ENCODE results near the gene CSRNP3. TPM values are rescaled to one million over a fixed set of nuclear protein-coding genes. Genes with fewer than 3 reads are reported as not detected.

Gene CSRNP3
- total and polyA plus RNA-seq, 2 donors (not counting 3 experiments of a cell fraction or from before 2014, with no cell fraction given): not detected

- no peak overlapping the region for H2AFZ ChIP-seq (ENCODE audit: low read depth, low read length)
- H3K27ac ChIP-seq (ENCODE audit: insufficient read depth, low read depth, low read length): no peak overlapping the region
- H3K9me1 ChIP-seq (replicated peaks; ENCODE audit: control insufficient read depth, extremely low read depth, insufficient read depth, low read length): no peaks in the 10 kb centered on the region
- intact Hi-C loops (cut with micrococcal nuclease): no loop called here
- H3K79me2 ChIP-seq (ENCODE audit: control insufficient read depth, insufficient read depth, low read length): no peaks in the 10 kb centered on the region
- H3K27me3 ChIP-seq (ENCODE audit: control insufficient read depth in 2 of 2, insufficient read depth in 2 of 2, low read length in 2 of 2): no peaks in the 10 kb centered on the region
- no peaks in the 10 kb centered on the region for H3K36me3 ChIP-seq (ENCODE audit: control insufficient read depth in 2 of 2, extremely low read depth in 1 of 2, insufficient read depth in 2 of 2, low read length in 2 of 2)
- DNase-seq (ENCODE audit: low read depth, low spot score) (no peak), FAIRE-seq (no peak)
- H3K9ac ChIP-seq (replicated peaks; ENCODE audit: extremely low read depth, insufficient read depth, low read length): no peak overlapping the region
- dilution Hi-C loops (cut with MboI; ENCODE audit: extremely low pct_ligation_motif_present, low sequenced_read_pairs): no loop called here
- no peaks in the 10 kb centered on the region for H4K20me1 ChIP-seq (replicated peaks; ENCODE audit: control insufficient read depth, extremely low read depth, insufficient read depth, low read length)
- H3K9me3 ChIP-seq (replicated peaks; ENCODE audit: control insufficient read depth, insufficient read depth, low read length): no peaks in the 10 kb centered on the region
- H3K4me2 ChIP-seq (ENCODE audit: insufficient read depth, low read length): no peak overlapping the region
- ChIA-PET POLR2A (no interaction called here), CTCF (no interaction called here)
- H3K4me1 ChIP-seq (ENCODE audit: control insufficient read depth, extremely low read depth, insufficient read depth, low read length): no peaks in the 10 kb centered on the region
- H3K4me3 ChIP-seq (replicated peaks in 1 of 3; ENCODE audit: insufficient read depth in 1 of 3, low read depth in 1 of 3, low read length in 3 of 3): no peak overlapping the region
- BruUV-seq (replicated peaks): no TSS peak
- TF ChIP-seq POLR2A (IDR thresholded peaks at IDR 0.05; ENCODE audit: low read depth, low read length) (no peak), GATA2 (IDR thresholded peaks at IDR 0.05; ENCODE audit: insufficient read depth, insufficient read length, low read depth, low read length) (peak; percentile 0)
Measured at GRCh38 chr2:165639504-165639903, 170.0 kb downstream of the CSRNP3 start.

- no peak overlapping the region for H3K9ac ChIP-seq (replicated peaks; ENCODE audit: extremely low read depth, insufficient read depth, low read length)
- BruUV-seq (replicated peaks): no TSS peak
- no peaks in the 10 kb centered on the region for H3K9me1 ChIP-seq (replicated peaks; ENCODE audit: control insufficient read depth, extremely low read depth, insufficient read depth, low read length)
- no peak overlapping the region for H3K4me3 ChIP-seq (replicated peaks in 1 of 3; ENCODE audit: insufficient read depth in 1 of 3, low read depth in 1 of 3, low read length in 3 of 3)
- no peak overlapping the region for H3K4me2 ChIP-seq (ENCODE audit: insufficient read depth, low read length)
- CTCF ChIA-PET: interaction anchor here (1.5 kb wide), 1 partner anchor 13 kb away, joined by 3 read pairs; no protein-coding TSS in a partner anchor
- no peak overlapping the region for H3K27ac ChIP-seq (ENCODE audit: insufficient read depth, low read depth, low read length)
- no peaks in the 10 kb centered on the region for H3K36me3 ChIP-seq (ENCODE audit: control insufficient read depth in 2 of 2, extremely low read depth in 1 of 2, insufficient read depth in 2 of 2, low read length in 2 of 2)
- no peaks in the 10 kb centered on the region for H3K9me3 ChIP-seq (replicated peaks; ENCODE audit: control insufficient read depth, insufficient read depth, low read length)
- no peaks in the 10 kb centered on the region for H4K20me1 ChIP-seq (replicated peaks; ENCODE audit: control insufficient read depth, extremely low read depth, insufficient read depth, low read length)
- no peaks in the 10 kb centered on the region for H3K4me1 ChIP-seq (ENCODE audit: control insufficient read depth, extremely low read depth, insufficient read depth, low read length)
- FAIRE-seq: no peak
- DNase-seq (ENCODE audit: low read depth, low spot score): no peak
- H2AFZ ChIP-seq (ENCODE audit: low read depth, low read length): no peak overlapping the region
- H3K79me2 ChIP-seq (ENCODE audit: control insufficient read depth, insufficient read depth, low read length): no peaks in the 10 kb centered on the region
- intact Hi-C loops (cut with micrococcal nuclease): no loop called here
- H3K27me3 ChIP-seq (ENCODE audit: control insufficient read depth in 2 of 2, insufficient read depth in 2 of 2, low read length in 2 of 2): no peaks in the 10 kb centered on the region
- no peak for TF ChIP-seq CTCF (IDR thresholded peaks at IDR 0.05; ENCODE audit: extremely low read depth in 1 of 2, insufficient read depth in 1 of 2, low read depth in 1 of 2, low read length in 2 of 2)
- no peak for TF ChIP-seq MAX (IDR thresholded peaks at IDR 0.05; ENCODE audit: insufficient read depth, insufficient read length)
- peak; percentile 6 for TF ChIP-seq GATA2 (IDR thresholded peaks at IDR 0.05; ENCODE audit: insufficient read depth, insufficient read length, low read depth, low read length)
- POLR2A ChIA-PET: no interaction called here
- dilution Hi-C loops (cut with MboI; ENCODE audit: extremely low pct_ligation_motif_present, low sequenced_read_pairs): no loop called here
Measured at GRCh38 chr2:165640247-165640929, 170.9 kb downstream of the CSRNP3 start.
